ENCODE results near the gene GNPAT.

The GNPAT gene

GRCh38 chr1:231242516-231243198, 1.6 kb downstream of the GNPAT start (continued):
- TF ChIP-seq ZNF394 (tag by site-specific recombination; IDR thresholded peaks at IDR 0.05; ENCODE audit: borderline replicate concordance), result 0 out of 2 replicates have a peak, but pooled peaks have one; percentile 1
- no peak for TF ChIP-seq ZNF660 (tag by site-specific recombination; IDR thresholded peaks at IDR 0.05)
- no peak for TF ChIP-seq ZNF19 (tag by site-specific recombination; IDR thresholded peaks at IDR 0.05; ENCODE audit: low read depth)
- no peak for TF ChIP-seq ZNF561 (tag by site-specific recombination; IDR thresholded peaks at IDR 0.05; ENCODE audit: borderline replicate concordance)
- TF ChIP-seq ZNF701 (tag by site-specific recombination; IDR thresholded peaks at IDR 0.05), result no peak
- TF ChIP-seq OSR2 (tag by site-specific recombination; IDR thresholded peaks at IDR 0.05), result 0 out of 2 replicates have a peak, but pooled peaks have one; percentile 8
- no peak for TF ChIP-seq BCL11B (tag by site-specific recombination; IDR thresholded peaks at IDR 0.05; ENCODE audit: low read depth)
- no peak for TF ChIP-seq ZNF266 (tag by site-specific recombination; IDR thresholded peaks at IDR 0.05; ENCODE audit: low read depth)
- TF ChIP-seq, protein P1, sequence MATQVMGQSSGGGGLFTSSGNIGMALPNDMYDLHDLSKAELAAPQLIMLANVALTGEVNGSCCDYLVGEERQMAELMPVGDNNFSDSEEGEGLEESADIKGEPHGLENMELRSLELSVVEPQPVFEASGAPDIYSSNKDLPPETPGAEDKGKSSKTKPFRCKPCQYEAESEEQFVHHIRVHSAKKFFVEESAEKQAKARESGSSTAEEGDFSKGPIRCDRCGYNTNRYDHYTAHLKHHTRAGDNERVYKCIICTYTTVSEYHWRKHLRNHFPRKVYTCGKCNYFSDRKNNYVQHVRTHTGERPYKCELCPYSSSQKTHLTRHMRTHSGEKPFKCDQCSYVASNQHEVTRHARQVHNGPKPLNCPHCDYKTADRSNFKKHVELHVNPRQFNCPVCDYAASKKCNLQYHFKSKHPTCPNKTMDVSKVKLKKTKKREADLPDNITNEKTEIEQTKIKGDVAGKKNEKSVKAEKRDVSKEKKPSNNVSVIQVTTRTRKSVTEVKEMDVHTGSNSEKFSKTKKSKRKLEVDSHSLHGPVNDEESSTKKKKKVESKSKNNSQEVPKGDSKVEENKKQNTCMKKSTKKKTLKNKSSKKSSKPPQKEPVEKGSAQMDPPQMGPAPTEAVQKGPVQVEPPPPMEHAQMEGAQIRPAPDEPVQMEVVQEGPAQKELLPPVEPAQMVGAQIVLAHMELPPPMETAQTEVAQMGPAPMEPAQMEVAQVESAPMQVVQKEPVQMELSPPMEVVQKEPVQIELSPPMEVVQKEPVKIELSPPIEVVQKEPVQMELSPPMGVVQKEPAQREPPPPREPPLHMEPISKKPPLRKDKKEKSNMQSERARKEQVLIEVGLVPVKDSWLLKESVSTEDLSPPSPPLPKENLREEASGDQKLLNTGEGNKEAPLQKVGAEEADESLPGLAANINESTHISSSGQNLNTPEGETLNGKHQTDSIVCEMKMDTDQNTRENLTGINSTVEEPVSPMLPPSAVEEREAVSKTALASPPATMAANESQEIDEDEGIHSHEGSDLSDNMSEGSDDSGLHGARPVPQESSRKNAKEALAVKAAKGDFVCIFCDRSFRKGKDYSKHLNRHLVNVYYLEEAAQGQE (tag by site-specific recombination; IDR thresholded peaks at IDR 0.05), result peak; percentile 99
- TF ChIP-seq ZSCAN4 (tag by site-specific recombination; IDR thresholded peaks at IDR 0.05), result no peak
- TF ChIP-seq ZNF157 (tag by site-specific recombination; IDR thresholded peaks at IDR 0.05), result no peak
- no peak for TF ChIP-seq ZSCAN16 (tag by site-specific recombination; IDR thresholded peaks at IDR 0.05)
- no peak for TF ChIP-seq ZNF610 (tag by site-specific recombination; IDR thresholded peaks at IDR 0.05; ENCODE audit: borderline replicate concordance)
- TF ChIP-seq ATF2 (tag by site-specific recombination; IDR thresholded peaks at IDR 0.05; ENCODE audit: low read depth), result no peak
- TF ChIP-seq, protein P2, sequence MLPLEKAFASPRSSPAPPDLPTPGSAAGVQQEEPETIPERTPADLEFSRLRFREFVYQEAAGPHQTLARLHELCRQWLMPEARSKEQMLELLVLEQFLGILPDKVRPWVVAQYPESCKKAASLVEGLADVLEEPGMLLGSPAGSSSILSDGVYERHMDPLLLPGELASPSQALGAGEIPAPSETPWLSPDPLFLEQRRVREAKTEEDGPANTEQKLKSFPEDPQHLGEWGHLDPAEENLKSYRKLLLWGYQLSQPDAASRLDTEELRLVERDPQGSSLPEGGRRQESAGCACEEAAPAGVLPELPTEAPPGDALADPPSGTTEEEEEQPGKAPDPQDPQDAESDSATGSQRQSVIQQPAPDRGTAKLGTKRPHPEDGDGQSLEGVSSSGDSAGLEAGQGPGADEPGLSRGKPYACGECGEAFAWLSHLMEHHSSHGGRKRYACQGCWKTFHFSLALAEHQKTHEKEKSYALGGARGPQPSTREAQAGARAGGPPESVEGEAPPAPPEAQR (tag by site-specific recombination; IDR thresholded peaks at IDR 0.05), result no peak
- peak; percentile 85; the same call in 1 of the 2 replicates for TF ChIP-seq ZNF600 (tag by site-specific recombination; IDR thresholded peaks at IDR 0.05)
- TF ChIP-seq PRDM10 (tag by site-specific recombination; IDR thresholded peaks at IDR 0.05), result no peak
- TF ChIP-seq GLIS2 (tag by site-specific recombination; IDR thresholded peaks at IDR 0.05), result no peak
- no peak for TF ChIP-seq ZNF223 (tag by site-specific recombination; IDR thresholded peaks at IDR 0.05)
- no peak for TF ChIP-seq GLI4 (tag by site-specific recombination; IDR thresholded peaks at IDR 0.05)
- TF ChIP-seq WT1 (tag by site-specific recombination; IDR thresholded peaks at IDR 0.05), result 0 out of 2 replicates have a peak, but pooled peaks have one; percentile 11
- no peak for TF ChIP-seq ZNF155 (tag by site-specific recombination; IDR thresholded peaks at IDR 0.05)

Measured in HEK293 (cell line).